Spleen (tissue), 7 donors: ENCODE results near the gene RTBDN.

Experiments used
- POLR2A ChIP-seq, 3 donors: fragments of 450-650 bp; IDR thresholded peaks; one replicate each; pipeline ENCODE4 v1.5.1; 2017; ENCODE audit warnings: antibody characterized with exemption in 3 of 3, mild to moderate bottlenecking in 1 of 3
- TF ChIP-seq, protein P1 (sequence below), 11 experiments: fragments of 200-600 bp in 7 of 11; fragments of 450-650 bp in 4 of 11; sonication (generic) in 4 of 11; IDR thresholded peaks in 8 of 11; conservative IDR thresholded peaks in 3 of 11; 1 replicate in 7 of 11; 2 replicates in 4 of 11; pipeline versions ENCODE4 v1.4.0 to v1.8.0; 2016 to 2021; ENCODE audit warnings: antibody characterized with exemption in 11 of 11, inconsistent platforms in 4 of 11, mild to moderate bottlenecking in 1 of 11
- donor health status: DM: no; HTN: no; CAD: no; lungs with moderate emphysema.
- donor health status: DM: no; HTN: no; CAD: no.
- donor health status: DM: no; HTN: no; CAD: no.

DNA sequence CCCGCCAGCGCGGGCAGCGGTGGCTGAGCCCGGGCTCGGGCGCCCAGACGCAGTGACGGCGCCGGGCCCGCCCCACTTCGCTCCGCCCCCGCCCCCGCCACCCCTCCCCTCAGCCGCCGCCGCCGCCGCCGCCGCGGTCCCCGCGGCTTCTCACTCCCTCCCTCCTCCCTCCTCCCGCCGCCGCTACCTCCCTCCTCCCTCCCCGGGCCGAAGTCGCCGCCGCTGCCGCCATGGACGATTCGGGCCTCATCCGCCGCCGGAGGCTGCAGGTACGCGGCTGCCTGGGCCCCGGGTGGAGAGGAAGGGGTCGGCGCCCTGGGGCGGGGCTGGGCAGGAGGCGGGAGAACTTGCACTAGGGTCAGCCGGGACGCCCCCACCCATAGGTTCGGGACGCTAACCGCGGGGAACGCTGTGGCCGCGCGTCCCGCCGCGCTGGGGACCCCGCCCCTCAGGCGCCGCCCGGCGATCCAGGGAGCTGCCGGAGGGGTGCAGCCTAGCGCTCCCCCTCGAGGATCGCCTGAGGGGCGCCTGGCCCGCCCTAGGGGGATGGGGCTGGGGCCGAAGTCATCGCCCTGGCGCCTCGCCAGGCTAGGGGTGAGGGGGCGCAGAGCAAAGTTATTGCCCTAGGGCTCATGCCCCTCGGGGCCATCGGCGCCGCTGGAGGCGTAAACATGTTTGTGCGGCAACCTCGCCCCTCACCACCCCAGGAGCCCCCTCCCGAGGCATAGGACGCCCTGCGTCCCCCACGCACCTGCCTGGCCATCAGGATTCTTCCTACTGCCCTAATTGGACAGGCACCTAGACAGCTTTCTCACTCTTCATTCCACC, 427 bp downstream of the RTBDN start:
- no peak for TF ChIP-seq POLR2A (IDR thresholded peaks at IDR 0.05)
- TF ChIP-seq, protein P1, sequence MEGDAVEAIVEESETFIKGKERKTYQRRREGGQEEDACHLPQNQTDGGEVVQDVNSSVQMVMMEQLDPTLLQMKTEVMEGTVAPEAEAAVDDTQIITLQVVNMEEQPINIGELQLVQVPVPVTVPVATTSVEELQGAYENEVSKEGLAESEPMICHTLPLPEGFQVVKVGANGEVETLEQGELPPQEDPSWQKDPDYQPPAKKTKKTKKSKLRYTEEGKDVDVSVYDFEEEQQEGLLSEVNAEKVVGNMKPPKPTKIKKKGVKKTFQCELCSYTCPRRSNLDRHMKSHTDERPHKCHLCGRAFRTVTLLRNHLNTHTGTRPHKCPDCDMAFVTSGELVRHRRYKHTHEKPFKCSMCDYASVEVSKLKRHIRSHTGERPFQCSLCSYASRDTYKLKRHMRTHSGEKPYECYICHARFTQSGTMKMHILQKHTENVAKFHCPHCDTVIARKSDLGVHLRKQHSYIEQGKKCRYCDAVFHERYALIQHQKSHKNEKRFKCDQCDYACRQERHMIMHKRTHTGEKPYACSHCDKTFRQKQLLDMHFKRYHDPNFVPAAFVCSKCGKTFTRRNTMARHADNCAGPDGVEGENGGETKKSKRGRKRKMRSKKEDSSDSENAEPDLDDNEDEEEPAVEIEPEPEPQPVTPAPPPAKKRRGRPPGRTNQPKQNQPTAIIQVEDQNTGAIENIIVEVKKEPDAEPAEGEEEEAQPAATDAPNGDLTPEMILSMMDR (IDR thresholded peaks at IDR 0.05 in 8 of 11, conservative IDR thresholded peaks at IDR 0.05 in 3 of 11): no peak
